HG03064 (cell line): ENCODE results near the gene TEX10.

Source experiments
- ATAC-seq: cut with Tn5 transposase; IDR thresholded peaks from one replicate; pipeline ENCODE4 v1.9.1; 2021; ENCODE audit warnings: low read depth; ENCODE audit not compliant: unreplicated experiment

Gene TEX10

DNA sequence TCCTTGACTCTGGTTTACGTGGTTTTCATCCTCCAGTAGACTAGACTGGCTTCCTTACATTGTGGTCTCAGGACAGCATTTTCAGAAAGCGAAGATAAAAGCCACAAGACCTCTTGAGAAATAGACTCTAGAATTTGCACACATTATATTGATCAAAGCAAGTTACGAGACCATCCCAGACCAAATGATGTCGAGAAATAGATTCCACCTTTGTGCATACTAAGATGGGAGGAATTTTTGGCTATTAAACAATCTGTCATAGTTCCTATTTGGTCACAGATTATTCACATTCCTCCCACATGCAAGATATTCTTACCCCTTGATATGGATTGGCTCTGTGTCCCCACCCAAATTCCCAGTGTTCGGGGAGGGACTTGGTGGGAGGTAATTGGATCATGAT, 65.6 kb downstream of the TEX10 start:
- ATAC-seq: no peak

DNA sequence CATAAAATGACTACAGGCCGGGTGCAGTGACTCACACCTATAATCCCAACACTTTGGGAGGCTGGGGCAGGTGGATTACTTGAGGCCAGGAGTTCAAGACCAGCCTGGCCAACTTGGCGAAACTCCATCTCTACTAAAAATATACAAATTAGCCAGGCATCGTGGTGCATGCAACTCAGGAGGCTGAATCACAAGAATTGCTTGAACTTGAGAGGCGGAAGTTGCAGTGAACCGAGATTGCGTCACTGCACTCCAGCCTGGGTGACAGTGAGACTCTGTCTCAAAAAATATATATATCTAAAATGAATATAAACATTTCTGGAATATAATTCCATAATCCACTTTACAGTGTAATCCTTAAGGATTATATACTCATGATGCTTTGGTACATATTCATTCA, 66.5 kb downstream of the TEX10 start:
- no peak for ATAC-seq

DNA sequence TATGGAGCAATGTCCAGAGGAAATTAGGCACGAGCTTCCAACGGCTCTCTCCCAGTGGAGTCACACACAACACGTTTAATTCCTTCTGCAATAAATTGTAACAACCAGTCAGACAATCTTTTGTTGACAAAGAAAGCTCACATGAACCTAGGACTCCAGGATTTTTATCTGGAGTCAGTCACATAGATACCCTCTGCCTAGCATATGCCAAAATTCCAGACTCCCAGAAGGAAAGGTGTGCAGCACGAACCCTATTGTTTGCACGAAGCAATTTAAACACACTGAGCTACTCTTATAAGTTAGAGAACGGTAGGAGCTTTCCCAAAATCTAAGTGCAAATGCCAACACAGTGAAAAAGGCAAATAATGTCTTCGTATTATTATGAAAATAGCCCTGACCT, 67.1 kb downstream of the TEX10 start:
- ATAC-seq: no peak

DNA sequence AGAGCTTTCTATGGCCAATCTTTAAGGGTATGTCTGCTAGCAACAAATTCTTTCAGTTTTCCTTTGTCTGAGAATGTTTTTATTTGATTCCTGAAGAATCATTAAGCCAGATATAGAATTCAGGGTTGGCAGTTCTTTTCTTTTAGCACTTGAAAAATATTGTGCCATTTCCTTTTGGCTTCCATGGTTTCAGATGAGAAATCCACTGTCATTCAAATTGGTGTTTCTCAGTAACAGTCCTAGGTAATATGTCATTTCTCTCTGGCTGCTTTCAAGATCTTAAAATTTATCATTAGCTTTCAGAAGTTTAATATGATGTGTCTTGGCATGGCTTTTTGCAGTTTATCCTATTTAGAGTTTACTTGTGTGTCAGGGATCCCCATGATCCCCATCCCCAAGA, 67.7 kb downstream of the TEX10 start:
- ATAC-seq: no peak

DNA sequence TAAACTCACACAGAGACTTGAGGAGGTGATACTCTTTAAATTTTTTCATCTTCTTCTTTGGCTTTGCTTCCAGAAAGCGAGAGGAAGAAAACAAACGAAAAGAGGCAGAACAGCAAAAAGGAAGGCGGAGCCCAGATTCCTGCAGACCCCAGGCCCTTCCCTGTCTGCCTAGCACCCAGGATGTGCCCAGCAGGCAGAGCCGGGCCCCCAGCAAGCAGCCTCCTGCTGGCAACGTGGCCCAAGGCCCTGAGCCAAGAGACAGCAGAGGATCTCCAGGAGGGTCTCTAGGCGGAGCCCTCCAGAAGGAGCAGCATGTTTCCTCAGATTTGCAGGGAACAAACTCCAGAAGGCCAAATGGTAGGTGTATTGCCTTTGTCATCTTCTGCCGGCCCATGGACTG, 68.5 kb downstream of the TEX10 start:
- ATAC-seq: no peak

DNA sequence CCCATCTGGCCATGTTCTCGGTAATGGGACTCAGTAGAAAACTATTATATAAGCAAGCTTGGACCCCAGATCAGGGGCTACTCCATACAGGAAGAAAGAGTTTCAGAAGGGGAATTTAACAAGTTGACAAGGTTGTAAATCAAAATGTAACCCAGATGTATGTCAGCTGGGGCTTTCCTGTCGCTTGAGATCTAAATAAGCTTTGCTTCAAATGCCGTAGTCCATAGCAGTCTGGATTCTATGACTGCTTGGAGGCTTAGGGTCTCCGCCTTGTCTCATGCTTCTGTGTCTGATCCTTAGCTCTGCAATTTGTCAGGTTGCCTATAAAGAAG, 70.4 kb downstream of the TEX10 start:
- no peak for ATAC-seq

DNA sequence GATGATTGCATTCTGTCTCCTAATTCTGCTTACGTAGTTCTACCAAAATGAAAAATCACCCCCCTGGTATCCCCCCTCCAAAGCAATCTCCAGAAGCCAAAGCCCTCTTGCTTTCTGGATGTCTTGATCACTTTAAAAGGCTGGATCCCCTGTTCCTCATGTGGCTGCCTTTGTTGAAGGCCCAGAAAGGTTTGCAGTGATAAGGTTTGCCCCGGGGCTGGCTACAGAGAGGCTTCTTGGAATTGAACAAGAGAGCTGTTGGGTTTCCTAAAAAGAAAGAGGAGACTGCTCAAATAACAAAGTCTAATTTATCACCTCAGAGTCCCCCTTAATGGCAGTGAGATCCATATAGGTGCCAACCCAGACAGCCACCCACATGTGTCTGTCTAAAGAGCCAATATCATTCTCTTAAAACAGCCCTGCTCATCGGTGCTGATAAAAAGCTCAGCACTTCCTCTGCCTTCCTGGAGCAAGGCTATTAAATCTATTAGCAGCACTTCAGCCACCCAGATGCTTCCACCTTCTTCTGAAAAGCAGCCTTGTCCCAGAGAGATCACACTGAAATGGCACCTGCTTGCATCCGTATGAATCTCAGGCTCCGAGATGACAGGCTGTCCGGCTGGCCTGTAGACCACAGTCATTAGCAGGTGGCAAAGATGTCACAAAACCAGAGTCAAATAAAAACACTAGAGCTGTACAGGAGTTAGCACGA, 70.9 kb downstream of the TEX10 start:
- no peak for ATAC-seq

DNA sequence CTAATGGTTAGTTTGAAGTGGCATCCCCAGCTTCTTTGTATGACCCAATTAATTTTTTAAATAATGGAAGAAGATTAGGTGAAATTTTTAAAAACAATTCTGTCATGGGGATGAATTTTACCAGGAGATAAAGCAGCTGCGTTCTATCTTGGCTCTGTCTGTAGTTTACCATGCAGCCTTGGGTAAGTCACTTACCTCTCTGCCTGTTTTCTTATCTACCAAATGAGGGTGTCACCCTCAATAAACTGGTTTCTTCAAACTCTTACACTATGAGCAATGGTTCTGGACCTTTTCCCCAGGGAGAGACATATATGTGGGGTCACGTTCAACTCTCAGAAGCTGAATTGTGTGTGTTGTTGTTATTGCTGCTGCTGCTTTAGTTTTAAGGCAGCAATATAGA, 71.7 kb downstream of the TEX10 start:
- no peak for ATAC-seq

DNA sequence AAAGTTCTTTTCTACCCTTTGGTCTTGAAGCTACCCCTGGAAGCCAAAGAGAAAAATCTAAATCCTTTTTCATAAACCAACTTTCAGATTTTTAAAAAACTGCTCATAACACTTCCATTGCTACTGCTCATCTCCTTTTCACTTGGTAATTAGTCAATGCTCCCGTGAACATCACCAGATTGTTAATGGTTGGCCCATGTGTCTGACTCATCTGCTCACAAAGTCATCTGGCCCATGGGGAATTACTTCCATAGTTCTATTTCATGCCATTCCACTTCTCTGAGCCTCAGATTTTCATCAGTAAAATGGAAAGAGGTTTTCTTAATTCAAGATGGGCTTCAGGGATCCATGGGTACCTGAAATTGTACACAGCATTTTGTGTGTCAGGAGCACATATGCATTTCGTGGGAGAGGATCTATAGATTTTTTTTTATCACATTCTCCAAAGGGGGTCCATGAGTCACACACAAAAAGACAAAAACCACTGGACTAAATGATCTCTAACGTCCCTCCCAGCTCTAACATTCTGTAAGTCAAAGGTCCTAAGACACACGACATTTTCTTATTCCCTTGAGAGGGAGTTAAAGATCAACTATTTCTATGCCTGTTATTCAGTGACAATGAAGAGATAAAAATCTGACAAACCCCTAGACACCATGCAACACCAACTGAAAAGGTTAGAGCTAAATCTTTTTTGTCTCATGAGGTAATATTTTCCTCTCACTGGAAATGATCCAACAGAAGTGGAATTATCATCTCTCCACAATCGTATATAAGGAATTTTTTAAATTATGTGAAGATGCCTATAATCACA, 75.4 kb downstream of the TEX10 start:
- no peak for ATAC-seq

DNA sequence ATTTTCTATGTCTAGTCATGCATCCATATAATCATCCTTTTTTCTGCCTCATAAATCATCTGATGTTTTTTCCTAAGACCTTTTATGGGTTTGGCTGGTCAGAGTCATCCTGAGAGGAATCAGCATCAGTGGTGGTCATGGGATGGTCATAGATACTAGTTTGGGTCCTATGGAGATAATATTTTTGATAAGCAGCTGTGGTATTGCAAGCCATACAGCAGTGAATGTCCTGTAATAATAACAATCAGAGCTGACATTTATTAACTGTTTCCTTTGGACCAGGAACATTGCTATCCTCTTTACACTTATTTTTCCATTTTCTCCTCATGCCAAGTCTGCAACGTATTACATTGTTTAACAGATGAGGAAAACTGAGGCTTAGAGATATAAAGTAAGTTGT, 83.1 kb downstream of the TEX10 start:
- ATAC-seq: no peak

DNA sequence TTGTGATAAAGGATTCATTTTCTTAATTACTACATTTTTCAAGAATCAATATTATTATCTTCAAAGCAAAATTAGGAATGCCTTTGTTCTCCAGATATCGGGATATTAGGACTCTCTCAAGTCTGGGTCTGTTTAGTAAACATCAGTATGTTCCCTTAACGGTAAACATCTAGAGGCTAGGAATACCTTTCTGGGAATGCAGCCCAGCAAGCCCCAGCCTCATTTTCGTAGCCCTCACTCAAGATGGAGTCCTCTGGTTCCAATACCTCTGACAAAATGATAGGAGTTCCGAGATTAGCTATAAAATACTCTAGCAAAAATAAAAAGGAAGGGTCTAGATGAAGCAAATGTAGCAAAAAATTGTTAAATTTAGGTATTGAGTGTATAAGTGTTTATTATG, 84.5 kb downstream of the TEX10 start:
- ATAC-seq: no peak

DNA sequence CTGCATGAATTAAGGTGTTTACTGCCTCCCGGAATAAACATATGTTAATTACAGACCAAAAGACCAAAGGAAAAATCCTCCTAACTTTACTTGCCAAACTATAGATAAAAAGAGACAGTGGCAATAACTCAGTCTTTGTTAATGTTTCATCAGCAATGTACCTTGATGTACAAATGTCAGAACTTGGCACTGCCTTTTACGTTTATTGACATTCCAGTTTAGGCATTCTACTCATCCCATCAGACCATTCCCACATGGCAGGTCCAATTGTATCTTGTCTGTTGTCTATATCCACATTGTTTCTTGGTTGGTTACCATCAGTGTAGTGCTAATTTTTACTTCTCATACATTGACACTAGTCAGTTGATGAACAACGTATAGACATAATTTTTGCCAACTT, 85.5 kb downstream of the TEX10 start:
- ATAC-seq: no peak
